GM23338 (cell line): Measurements from ENCODE around the gene F13A1. TPM values are rescaled to one million over a fixed set of nuclear protein-coding genes. Genes with fewer than 3 reads are reported as not detected.

Source experiments
- ATAC-seq: fragments of 200-7000 bp; cut with Tn5 transposase; 3 replicates; pipeline ENCODE4 v1.9.1; 2020
- DNase-seq: peaks from one replicate; pipeline ENCODE4 v3.0.0-alpha.2; 2015; ENCODE audit warnings: low spot score
- H2AFZ ChIP-seq: fragments of 200-600 bp; sonication (generic); 2 replicates; pipeline ENCODE4 v1.8.0; 2016; ENCODE audit warnings: antibody characterized with exemption, mild to moderate bottlenecking, moderate library complexity
- H3F3A ChIP-seq: fragments of 200-600 bp; sonication (generic); replicated peaks from 2 replicates; pipeline ENCODE4 v1.8.0; 2017; ENCODE audit warnings: antibody characterized with exemption, mixed run types, low read depth
- H3K27ac ChIP-seq: fragments of 200-600 bp; sonication (generic); 2 replicates; pipeline ENCODE4 v1.6.1; 2016; ENCODE audit warnings: low read depth
- H3K27me3 ChIP-seq: fragments of 200-600 bp; sonication (generic); 2 replicates; pipeline ENCODE4 v1.8.0; 2016; ENCODE audit warnings: mild to moderate bottlenecking, mixed run types, moderate library complexity; ENCODE audit not compliant: insufficient read depth
- H3K36me3 ChIP-seq: fragments of 200-600 bp; sonication (generic); 2 replicates; pipeline ENCODE4 v1.8.0; 2016; ENCODE audit warnings: mild to moderate bottlenecking; ENCODE audit not compliant: insufficient read depth
- H3K4me1 ChIP-seq: fragments of 200-600 bp; sonication (generic); 2 replicates; pipeline ENCODE4 v1.8.0; 2016; ENCODE audit warnings: mild to moderate bottlenecking, moderate library complexity; ENCODE audit not compliant: insufficient read depth
- H3K4me2 ChIP-seq: fragments of 200-600 bp; sonication (generic); 2 replicates; pipeline ENCODE4 v1.7.1; 2017; ENCODE audit warnings: mixed run types
- H3K4me3 ChIP-seq: fragments of 200-600 bp; sonication (generic); 2 replicates; pipeline ENCODE4 v1.6.1; 2016; ENCODE audit warnings: mixed run types
- H3K79me2 ChIP-seq: fragments of 200-600 bp; sonication (generic); replicated peaks from 2 replicates; pipeline ENCODE4 v1.8.0; 2017; ENCODE audit warnings: mild to moderate bottlenecking; ENCODE audit not compliant: insufficient read depth
- H3K9me2 ChIP-seq: fragments of 200-600 bp; sonication (generic); 2 replicates; pipeline ENCODE4 v1.8.0; 2017; ENCODE audit not compliant: insufficient read depth
- H4K20me1 ChIP-seq: fragments of 200-600 bp; sonication (generic); replicated peaks from 2 replicates; pipeline ENCODE4 v1.8.0; 2017; ENCODE audit warnings: mild to moderate bottlenecking; ENCODE audit not compliant: insufficient read depth
- H3K27ac Mint-ChIP-seq: 2 replicates; pipeline ENCODE4 v1.8.0; 2020; ENCODE audit warnings: inconsistent platforms, mild to moderate bottlenecking, moderate library complexity, mixed read lengths
- H3K27me3 Mint-ChIP-seq: 3 replicates; pipeline ENCODE4 v1.8.0; 2022; ENCODE audit warnings: low read depth, mild to moderate bottlenecking, moderate library complexity, mixed read lengths, inconsistent platforms; ENCODE audit not compliant: insufficient read depth, poor library complexity
- H3K36me3 Mint-ChIP-seq: 3 replicates; pipeline ENCODE4 v1.8.0; 2021; ENCODE audit warnings: low read depth, mild to moderate bottlenecking, inconsistent platforms, moderate library complexity, mixed read lengths
- H3K4me1 Mint-ChIP-seq: 3 replicates; pipeline ENCODE4 v1.8.0; 2020; ENCODE audit warnings: mild to moderate bottlenecking, inconsistent platforms, mixed read lengths
- H3K4me3 Mint-ChIP-seq: 3 replicates; pipeline ENCODE4 v1.8.0; 2021; ENCODE audit warnings: moderate library complexity, mild to moderate bottlenecking, inconsistent platforms, mixed read lengths
- H3K9me3 Mint-ChIP-seq: 3 replicates; pipeline ENCODE4 v1.8.0; 2020; ENCODE audit warnings: moderate library complexity, mild to moderate bottlenecking, inconsistent platforms, mixed read lengths
- CREB1 ChIP-seq: fragments of 250-450 bp; sonication (Bioruptor Pico); IDR thresholded peaks from 2 replicates; pipeline ENCODE4 v1.5.0; 2020; ENCODE audit warnings: low read depth, mild to moderate bottlenecking, moderate library complexity
- EZH2 ChIP-seq: fragments of 200-600 bp; sonication (generic); IDR thresholded peaks from one replicate; pipeline ENCODE4 v1.8.0; 2017; ENCODE audit warnings: antibody characterized with exemption, mild to moderate bottlenecking, low read depth; ENCODE audit not compliant: unreplicated experiment
- EZH2phosphoT487 ChIP-seq: fragments of 200-600 bp; sonication (generic); IDR thresholded peaks from one replicate; pipeline ENCODE4 v1.8.1; 2018; ENCODE audit warnings: antibody characterized with exemption; ENCODE audit not compliant: unreplicated experiment
- JUNB ChIP-seq: IDR thresholded peaks from one replicate; pipeline ENCODE4 v1.6.1; 2016; ENCODE audit warnings: antibody characterized with exemption; ENCODE audit not compliant: unreplicated experiment
- NANOG ChIP-seq: IDR thresholded peaks from 2 replicates; pipeline ENCODE4 v1.6.1; 2016; ENCODE audit warnings: antibody characterized with exemption, borderline replicate concordance
- POLR2AphosphoS5 ChIP-seq: IDR thresholded peaks from 2 replicates; pipeline ENCODE4 v1.6.1; 2016; ENCODE audit warnings: antibody characterized with exemption, low read depth
- STAT1 ChIP-seq: IDR thresholded peaks from one replicate; pipeline ENCODE4 v1.6.1; 2016; ENCODE audit warnings: antibody characterized with exemption; ENCODE audit not compliant: unreplicated experiment
- ZNF114 ChIP-seq: fragments of 250-450 bp; sonication (Bioruptor Pico); IDR thresholded peaks from 2 replicates; pipeline ENCODE4 v1.5.0; 2020; ENCODE audit warnings: mild to moderate bottlenecking, moderate library complexity
- ZNF331 ChIP-seq: fragments of 250-450 bp; sonication (Bioruptor Pico); IDR thresholded peaks from 2 replicates; pipeline ENCODE4 v1.5.0; 2020; ENCODE audit warnings: low read depth, mild to moderate bottlenecking, moderate library complexity
- polyA plus RNA-seq: library from polyadenylated mRNA; unstranded; fragments of >200 nt; fragmentation: Nextera tagmentation; extraction: Ambion mirVana; gene quantifications from 2 replicates; pipeline ENCODE4 v1.2.1, GENCODE V29; 2016
- total RNA-seq: library from RNA; depleted of rRNA; stranded (reverse); fragments of >200 nt; shearing (Covaris generic); gene quantifications from 2 replicates; pipeline ENCODE4 v1.2.3, GENCODE V29; 2014
- TF ChIP-seq, protein P1 (sequence below): fragments of 250-450 bp; sonication (Bioruptor Pico); IDR thresholded peaks from 2 replicates; pipeline ENCODE4 v1.5.0; 2020; ENCODE audit warnings: mild to moderate bottlenecking, moderate library complexity
- TF ChIP-seq, protein P2 (sequence below): IDR thresholded peaks from 2 replicates; pipeline ENCODE4 v1.6.1; 2016; ENCODE audit warnings: antibody characterized with exemption
- TF ChIP-seq, protein P3 (sequence below): IDR thresholded peaks from one replicate; pipeline ENCODE4 v1.6.1; 2018; ENCODE audit warnings: antibody characterized with exemption; ENCODE audit not compliant: unreplicated experiment
- TF ChIP-seq, protein P4 (sequence below), 2 experiments: fragments of 200-600 bp in 1 of 2; sonication (generic) in 1 of 2; conservative IDR thresholded peaks; 2 replicates each; pipeline versions ENCODE4 v1.5.1 to v1.6.1; 2016 to 2017; ENCODE audit warnings: antibody characterized with exemption in 2 of 2, low read depth in 2 of 2, mild to moderate bottlenecking in 2 of 2, moderate library complexity in 1 of 2

The F13A1 gene
- total and polyA plus RNA-seq, 2 experiments from 2014 or later: 0.31 to 0.32 TPM

DNA sequence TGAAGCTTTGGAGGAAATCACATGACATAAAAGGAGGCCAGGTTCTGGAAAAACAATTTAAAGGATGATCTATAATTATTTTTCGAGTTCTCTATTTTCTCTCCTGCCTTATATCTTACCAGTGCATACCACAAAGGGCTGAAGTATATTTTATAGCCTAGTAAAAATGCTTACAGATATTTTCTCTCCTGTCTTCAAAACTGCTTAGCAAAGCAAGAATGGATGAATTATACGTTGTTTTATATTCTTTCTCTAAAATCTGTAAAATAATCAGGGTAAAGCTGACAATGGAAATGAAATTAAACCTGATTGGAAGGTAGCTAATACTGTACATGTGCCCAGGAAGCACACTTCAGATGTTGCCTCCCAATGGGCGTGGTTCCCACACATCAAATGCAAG, 123.7 kb downstream of the F13A1 start:
- H4K20me1 ChIP-seq: no peaks in the 10 kb centered on the region
- no peak for DNase-seq
- H3K27me3 Mint-ChIP-seq: peaks cover 2% of the 10 kb centered on the region
- peaks cover 3% of the 10 kb centered on the region; the same call in 2 of the 3 replicates for H3K36me3 Mint-ChIP-seq
- no peak overlapping the region for H3K4me2 ChIP-seq
- H3K27ac Mint-ChIP-seq: no peak overlapping the region
- ATAC-seq: no peak
- no peak overlapping the region for H3K27ac ChIP-seq
- H3K27me3 ChIP-seq: no peaks in the 10 kb centered on the region
- peaks cover 12% of the 10 kb centered on the region; the same call in 1 of the 2 replicates for H3K9me2 ChIP-seq
- H3K9me3 Mint-ChIP-seq: peaks cover 9% of the 10 kb centered on the region
- no peak overlapping the region for H2AFZ ChIP-seq
- no peaks in the 10 kb centered on the region for H3F3A ChIP-seq
- H3K4me3 ChIP-seq: no peak overlapping the region
- H3K4me1 Mint-ChIP-seq: no peaks in the 10 kb centered on the region; the same call in 1 of the 3 replicates
- no peaks in the 10 kb centered on the region for H3K4me1 ChIP-seq
- no peaks in the 10 kb centered on the region for H3K36me3 ChIP-seq
- TF ChIP-seq JUNB (no peak), POLR2AphosphoS5 (no peak), STAT1 (no peak), ZNF331 (CRISPR knock-in tag) (no peak), ZNF114 (CRISPR knock-in tag) (no peak), EZH2 (no peak), CREB1 (CRISPR knock-in tag) (no peak), EZH2phosphoT487 (no peak), NANOG (no peak)
- TF ChIP-seq, protein P1, sequence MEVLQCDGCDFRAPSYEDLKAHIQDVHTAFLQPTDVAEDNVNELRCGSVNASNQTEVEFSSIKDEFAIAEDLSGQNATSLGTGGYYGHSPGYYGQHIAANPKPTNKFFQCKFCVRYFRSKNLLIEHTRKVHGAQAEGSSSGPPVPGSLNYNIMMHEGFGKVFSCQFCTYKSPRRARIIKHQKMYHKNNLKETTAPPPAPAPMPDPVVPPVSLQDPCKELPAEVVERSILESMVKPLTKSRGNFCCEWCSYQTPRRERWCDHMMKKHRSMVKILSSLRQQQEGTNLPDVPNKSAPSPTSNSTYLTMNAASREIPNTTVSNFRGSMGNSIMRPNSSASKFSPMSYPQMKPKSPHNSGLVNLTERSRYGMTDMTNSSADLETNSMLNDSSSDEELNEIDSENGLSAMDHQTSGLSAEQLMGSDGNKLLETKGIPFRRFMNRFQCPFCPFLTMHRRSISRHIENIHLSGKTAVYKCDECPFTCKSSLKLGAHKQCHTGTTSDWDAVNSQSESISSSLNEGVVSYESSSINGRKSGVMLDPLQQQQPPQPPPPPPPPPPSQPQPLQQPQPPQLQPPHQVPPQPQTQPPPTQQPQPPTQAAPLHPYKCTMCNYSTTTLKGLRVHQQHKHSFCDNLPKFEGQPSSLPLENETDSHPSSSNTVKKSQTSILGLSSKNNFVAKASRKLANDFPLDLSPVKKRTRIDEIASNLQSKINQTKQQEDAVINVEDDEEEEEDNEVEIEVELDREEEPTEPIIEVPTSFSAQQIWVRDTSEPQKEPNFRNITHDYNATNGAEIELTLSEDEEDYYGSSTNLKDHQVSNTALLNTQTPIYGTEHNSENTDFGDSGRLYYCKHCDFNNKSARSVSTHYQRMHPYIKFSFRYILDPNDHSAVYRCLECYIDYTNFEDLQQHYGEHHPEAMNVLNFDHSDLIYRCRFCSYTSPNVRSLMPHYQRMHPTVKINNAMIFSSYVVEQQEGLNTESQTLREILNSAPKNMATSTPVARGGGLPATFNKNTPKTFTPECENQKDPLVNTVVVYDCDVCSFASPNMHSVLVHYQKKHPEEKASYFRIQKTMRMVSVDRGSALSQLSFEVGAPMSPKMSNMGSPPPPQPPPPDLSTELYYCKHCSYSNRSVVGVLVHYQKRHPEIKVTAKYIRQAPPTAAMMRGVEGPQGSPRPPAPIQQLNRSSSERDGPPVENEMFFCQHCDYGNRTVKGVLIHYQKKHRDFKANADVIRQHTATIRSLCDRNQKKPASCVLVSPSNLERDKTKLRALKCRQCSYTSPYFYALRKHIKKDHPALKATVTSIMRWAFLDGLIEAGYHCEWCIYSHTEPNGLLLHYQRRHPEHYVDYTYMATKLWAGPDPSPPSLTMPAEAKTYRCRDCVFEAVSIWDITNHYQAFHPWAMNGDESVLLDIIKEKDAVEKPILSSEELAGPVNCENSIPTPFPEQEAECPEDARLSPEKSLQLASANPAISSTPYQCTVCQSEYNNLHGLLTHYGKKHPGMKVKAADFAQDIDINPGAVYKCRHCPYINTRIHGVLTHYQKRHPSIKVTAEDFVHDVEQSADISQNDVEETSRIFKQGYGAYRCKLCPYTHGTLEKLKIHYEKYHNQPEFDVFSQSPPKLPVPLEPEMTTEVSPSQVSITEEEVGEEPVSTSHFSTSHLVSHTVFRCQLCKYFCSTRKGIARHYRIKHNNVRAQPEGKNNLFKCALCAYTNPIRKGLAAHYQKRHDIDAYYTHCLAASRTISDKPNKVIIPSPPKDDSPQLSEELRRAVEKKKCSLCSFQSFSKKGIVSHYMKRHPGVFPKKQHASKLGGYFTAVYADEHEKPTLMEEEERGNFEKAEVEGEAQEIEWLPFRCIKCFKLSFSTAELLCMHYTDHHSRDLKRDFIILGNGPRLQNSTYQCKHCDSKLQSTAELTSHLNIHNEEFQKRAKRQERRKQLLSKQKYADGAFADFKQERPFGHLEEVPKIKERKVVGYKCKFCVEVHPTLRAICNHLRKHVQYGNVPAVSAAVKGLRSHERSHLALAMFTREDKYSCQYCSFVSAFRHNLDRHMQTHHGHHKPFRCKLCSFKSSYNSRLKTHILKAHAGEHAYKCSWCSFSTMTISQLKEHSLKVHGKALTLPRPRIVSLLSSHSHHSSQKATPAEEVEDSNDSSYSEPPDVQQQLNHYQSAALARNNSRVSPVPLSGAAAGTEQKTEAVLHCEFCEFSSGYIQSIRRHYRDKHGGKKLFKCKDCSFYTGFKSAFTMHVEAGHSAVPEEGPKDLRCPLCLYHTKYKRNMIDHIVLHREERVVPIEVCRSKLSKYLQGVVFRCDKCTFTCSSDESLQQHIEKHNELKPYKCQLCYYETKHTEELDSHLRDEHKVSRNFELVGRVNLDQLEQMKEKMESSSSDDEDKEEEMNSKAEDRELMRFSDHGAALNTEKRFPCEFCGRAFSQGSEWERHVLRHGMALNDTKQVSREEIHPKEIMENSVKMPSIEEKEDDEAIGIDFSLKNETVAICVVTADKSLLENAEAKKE (CRISPR knock-in tag): no peak
- TF ChIP-seq, protein P2, sequence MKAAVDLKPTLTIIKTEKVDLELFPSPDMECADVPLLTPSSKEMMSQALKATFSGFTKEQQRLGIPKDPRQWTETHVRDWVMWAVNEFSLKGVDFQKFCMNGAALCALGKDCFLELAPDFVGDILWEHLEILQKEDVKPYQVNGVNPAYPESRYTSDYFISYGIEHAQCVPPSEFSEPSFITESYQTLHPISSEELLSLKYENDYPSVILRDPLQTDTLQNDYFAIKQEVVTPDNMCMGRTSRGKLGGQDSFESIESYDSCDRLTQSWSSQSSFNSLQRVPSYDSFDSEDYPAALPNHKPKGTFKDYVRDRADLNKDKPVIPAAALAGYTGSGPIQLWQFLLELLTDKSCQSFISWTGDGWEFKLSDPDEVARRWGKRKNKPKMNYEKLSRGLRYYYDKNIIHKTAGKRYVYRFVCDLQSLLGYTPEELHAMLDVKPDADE: no peak
- TF ChIP-seq, protein P3, sequence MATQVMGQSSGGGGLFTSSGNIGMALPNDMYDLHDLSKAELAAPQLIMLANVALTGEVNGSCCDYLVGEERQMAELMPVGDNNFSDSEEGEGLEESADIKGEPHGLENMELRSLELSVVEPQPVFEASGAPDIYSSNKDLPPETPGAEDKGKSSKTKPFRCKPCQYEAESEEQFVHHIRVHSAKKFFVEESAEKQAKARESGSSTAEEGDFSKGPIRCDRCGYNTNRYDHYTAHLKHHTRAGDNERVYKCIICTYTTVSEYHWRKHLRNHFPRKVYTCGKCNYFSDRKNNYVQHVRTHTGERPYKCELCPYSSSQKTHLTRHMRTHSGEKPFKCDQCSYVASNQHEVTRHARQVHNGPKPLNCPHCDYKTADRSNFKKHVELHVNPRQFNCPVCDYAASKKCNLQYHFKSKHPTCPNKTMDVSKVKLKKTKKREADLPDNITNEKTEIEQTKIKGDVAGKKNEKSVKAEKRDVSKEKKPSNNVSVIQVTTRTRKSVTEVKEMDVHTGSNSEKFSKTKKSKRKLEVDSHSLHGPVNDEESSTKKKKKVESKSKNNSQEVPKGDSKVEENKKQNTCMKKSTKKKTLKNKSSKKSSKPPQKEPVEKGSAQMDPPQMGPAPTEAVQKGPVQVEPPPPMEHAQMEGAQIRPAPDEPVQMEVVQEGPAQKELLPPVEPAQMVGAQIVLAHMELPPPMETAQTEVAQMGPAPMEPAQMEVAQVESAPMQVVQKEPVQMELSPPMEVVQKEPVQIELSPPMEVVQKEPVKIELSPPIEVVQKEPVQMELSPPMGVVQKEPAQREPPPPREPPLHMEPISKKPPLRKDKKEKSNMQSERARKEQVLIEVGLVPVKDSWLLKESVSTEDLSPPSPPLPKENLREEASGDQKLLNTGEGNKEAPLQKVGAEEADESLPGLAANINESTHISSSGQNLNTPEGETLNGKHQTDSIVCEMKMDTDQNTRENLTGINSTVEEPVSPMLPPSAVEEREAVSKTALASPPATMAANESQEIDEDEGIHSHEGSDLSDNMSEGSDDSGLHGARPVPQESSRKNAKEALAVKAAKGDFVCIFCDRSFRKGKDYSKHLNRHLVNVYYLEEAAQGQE: no peak
- TF ChIP-seq, protein P4, sequence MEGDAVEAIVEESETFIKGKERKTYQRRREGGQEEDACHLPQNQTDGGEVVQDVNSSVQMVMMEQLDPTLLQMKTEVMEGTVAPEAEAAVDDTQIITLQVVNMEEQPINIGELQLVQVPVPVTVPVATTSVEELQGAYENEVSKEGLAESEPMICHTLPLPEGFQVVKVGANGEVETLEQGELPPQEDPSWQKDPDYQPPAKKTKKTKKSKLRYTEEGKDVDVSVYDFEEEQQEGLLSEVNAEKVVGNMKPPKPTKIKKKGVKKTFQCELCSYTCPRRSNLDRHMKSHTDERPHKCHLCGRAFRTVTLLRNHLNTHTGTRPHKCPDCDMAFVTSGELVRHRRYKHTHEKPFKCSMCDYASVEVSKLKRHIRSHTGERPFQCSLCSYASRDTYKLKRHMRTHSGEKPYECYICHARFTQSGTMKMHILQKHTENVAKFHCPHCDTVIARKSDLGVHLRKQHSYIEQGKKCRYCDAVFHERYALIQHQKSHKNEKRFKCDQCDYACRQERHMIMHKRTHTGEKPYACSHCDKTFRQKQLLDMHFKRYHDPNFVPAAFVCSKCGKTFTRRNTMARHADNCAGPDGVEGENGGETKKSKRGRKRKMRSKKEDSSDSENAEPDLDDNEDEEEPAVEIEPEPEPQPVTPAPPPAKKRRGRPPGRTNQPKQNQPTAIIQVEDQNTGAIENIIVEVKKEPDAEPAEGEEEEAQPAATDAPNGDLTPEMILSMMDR (conservative IDR thresholded peaks at IDR 0.05; ENCODE audit: low read depth in 2 of 2): no peak
- H3K4me3 Mint-ChIP-seq: no peak overlapping the region
- no peaks in the 10 kb centered on the region for H3K79me2 ChIP-seq
